ENCODE measurements around the gene HMX1.
A peak's percentile ranks its signal among the peaks of the same experiment; 100 is the strongest.

HMX1 gene

GRCh38 chr4:8871417-8872401 is at the start of gene HMX1:
TSS of gene HMX1 (minus strand) at chr4:8871839. CDS start at chr4:8871614, 225 bp downstream.
- DNase-seq: no peak

- DNase-seq: no peak
Measured at GRCh38 chr4:8920969-8921368, 49.3 kb upstream of the HMX1 start.

GRCh38 chr4:8920289-8920965 is 48.8 kb upstream of the HMX1 start:
- no peak for DNase-seq

- no peak for DNase-seq
Measured at GRCh38 chr4:8919651-8920288, 48.1 kb upstream of the HMX1 start.

- DNase-seq: peak; percentile 38
Measured at GRCh38 chr4:8917868-8918783, 46.5 kb upstream of the HMX1 start.

- no peak for DNase-seq
Measured at GRCh38 chr4:8917321-8917811, 45.7 kb upstream of the HMX1 start.

- no peak for DNase-seq
Measured at GRCh38 chr4:8916906-8917305, 45.3 kb upstream of the HMX1 start.

- no peak for DNase-seq
Measured at GRCh38 chr4:8916351-8916885, 44.8 kb upstream of the HMX1 start.

GRCh38 chr4:8915201-8916200 is 43.9 kb upstream of the HMX1 start:
- DNase-seq: no peak

- DNase-seq: no peak
Measured at GRCh38 chr4:8914461-8915171, 43.0 kb upstream of the HMX1 start.

GRCh38 chr4:8913858-8914460 is 42.3 kb upstream of the HMX1 start:
- DNase-seq: no peak

GRCh38 chr4:8913121-8913857 is 41.6 kb upstream of the HMX1 start:
- no peak for DNase-seq

GRCh38 chr4:8912506-8912905 is 40.9 kb upstream of the HMX1 start:
- DNase-seq: no peak

GRCh38 chr4:8912089-8912455 is 40.4 kb upstream of the HMX1 start:
- DNase-seq: no peak

- peak; percentile 24 for DNase-seq
Measured at GRCh38 chr4:8911316-8912088, 39.9 kb upstream of the HMX1 start.

- DNase-seq: no peak
Measured at GRCh38 chr4:8910822-8911315, 39.2 kb upstream of the HMX1 start.

- no peak for DNase-seq
Measured at GRCh38 chr4:8910100-8910821, 38.6 kb upstream of the HMX1 start.
